ENCODE measurements around the gene TXNIP. TPM values are rescaled to one million over a fixed set of nuclear protein-coding genes. Genes with fewer than 3 reads are reported as not detected.

Gene TXNIP
- total and polyA plus RNA-seq, 12 donors, result 202 to 2,069 (median 743) TPM

GRCh38 chr1:145963265-145964019 lies 32.9 kb downstream of the TXNIP start:
- H3K4me1 ChIP-seq (replicated peaks in 1 of 2), result peaks cover 26 to 51% of the 10 kb centered on the region in 2 donors
- no peaks in the 10 kb centered on the region for H3K36me3 ChIP-seq (replicated peaks in 1 of 2)
- H3K4me3 ChIP-seq, result peak overlapping the region in 1 of 4 donors; percentile 66
- peak overlapping the region; percentile 80 to 91 (median 85) for H3K27ac ChIP-seq
- intact Hi-C loops (cut with DNase I), result loop anchor here in 1 of 2 donors (10.0 kb wide), 1 partner anchor 71 kb away; no protein-coding TSS in a partner anchor
- WGBS, 4 donors, result 45 to 58% (median 54%) methylated on average over 5 of the region's 5 CpGs
- no peak for TF ChIP-seq POLR2A (IDR thresholded peaks at IDR 0.05)
- no peak for TF ChIP-seq CTCF (IDR thresholded peaks at IDR 0.05)
- no peaks in the 10 kb centered on the region for H3K27me3 ChIP-seq
- no peak for DNase-seq
- no peaks in the 10 kb centered on the region for H3K9me3 ChIP-seq (replicated peaks in 1 of 3)

GRCh38 chr1:145962157-145963102 lies 33.9 kb downstream of the TXNIP start:
- Histone ChIP-seq H3K27ac (peak overlapping the region in 3 of 5 donors; percentile 17 to 91 (median 67)), H3K36me3 (replicated peaks in 1 of 2) (no peaks in the 10 kb centered on the region), H3K27me3 (no peaks in the 10 kb centered on the region), H3K9me3 (replicated peaks in 1 of 3) (no peaks in the 10 kb centered on the region), H3K4me3 (peak overlapping the region in 2 of 4 donors; percentile 14 to 51), H3K4me1 (replicated peaks in 1 of 2) (peaks cover 30 to 55% of the 10 kb centered on the region in 2 donors)
- TF ChIP-seq CTCF (IDR thresholded peaks at IDR 0.05), result no peak
- intact Hi-C loops (cut with DNase I), result loop anchor here in 1 of 2 donors (10.0 kb wide), 1 partner anchor 72 kb away; no protein-coding TSS in a partner anchor
- DNase-seq, result peak in 3 of 7 donors; percentile 16 to 61 (median 48)
- 5 to 12% (median 7%) methylated on average over 15 to 33 of the region's 36 CpGs for WGBS, 4 donors

GRCh38 chr1:145961425-145962156 lies 34.8 kb downstream of the TXNIP start:
- DNase-seq, result peak in 4 of 7 donors; percentile 27 to 49 (median 44)
- TF ChIP-seq POLR2A (IDR thresholded peaks at IDR 0.05), result no peak
- TF ChIP-seq CTCF (IDR thresholded peaks at IDR 0.05), result no peak
- H3K27ac ChIP-seq, result peak overlapping the region in 4 of 5 donors; percentile 62 to 99 (median 80)
- H3K36me3 ChIP-seq (replicated peaks in 1 of 2), result no peaks in the 10 kb centered on the region
- WGBS, 4 donors, result 1 to 9% (median 7%) methylated on average over 23 to 57 of the region's 57 CpGs
- no peaks in the 10 kb centered on the region for H3K27me3 ChIP-seq
- H3K9me3 ChIP-seq (replicated peaks in 1 of 3), result no peaks in the 10 kb centered on the region
- intact Hi-C loops (cut with DNase I), result loop anchor here in 1 of 2 donors (10.0 kb wide), 1 partner anchor 73 kb away; no protein-coding TSS in a partner anchor
- peak overlapping the region; percentile 7 to 63 (median 40) for H3K4me3 ChIP-seq
- H3K4me1 ChIP-seq (replicated peaks in 1 of 2), result peaks cover 30 to 55% of the 10 kb centered on the region in 2 donors
